Gastroesophageal sphincter (tissue), 4 donors: ENCODE measurements around the gene DNAJC4. TPM values are rescaled to one million over a fixed set of nuclear protein-coding genes. Genes with fewer than 3 reads are reported as not detected.

Source experiments
- ATAC-seq: fragments of 150-250 bp; one replicate; pipeline ENCODE4 v1.9.1; 2016; ENCODE audit warnings: mild to moderate bottlenecking, moderate library complexity
- H3K27ac ChIP-seq, 4 donors: fragments of 200-600 bp; sonication (generic) in 3 of 4; 1 replicate in 3 of 4; 2 replicates in 1 of 4; pipeline ENCODE4 v1.5.1; 2016 to 2019
- H3K27me3 ChIP-seq: fragments of 200-600 bp; sonication (generic); one replicate; pipeline ENCODE4 v1.5.1; 2019
- H3K36me3 ChIP-seq, 2 donors: fragments of 200-600 bp; sonication (generic); one replicate each; pipeline ENCODE4 v1.5.1; 2019; ENCODE audit warnings: control low read depth in 1 of 2
- H3K4me1 ChIP-seq, 3 donors: fragments of 200-600 bp; sonication (generic); 1 replicate in 2 of 3; 2 replicates in 1 of 3; pipeline ENCODE4 v1.5.1; 2016 to 2019; ENCODE audit warnings: control low read depth in 2 of 3
- H3K4me3 ChIP-seq, 2 donors: fragments of 200-600 bp; sonication (generic); one replicate each; pipeline ENCODE4 v1.5.1; 2019; ENCODE audit warnings: mild to moderate bottlenecking in 1 of 2, moderate library complexity in 1 of 2
- H3K9me3 ChIP-seq, 3 donors: fragments of 200-600 bp; sonication (generic); one replicate each; pipeline ENCODE4 v1.5.1; 2017 to 2019; ENCODE audit warnings: control low read depth in 2 of 3
- CTCF ChIP-seq, 4 experiments: fragments of 200-600 bp in 2 of 4; fragments of 450-650 bp in 2 of 4; sonication (generic) in 1 of 4; IDR thresholded peaks; one replicate each; pipeline ENCODE4 v1.5.1; 2017 to 2019; ENCODE audit warnings: antibody characterized with exemption in 4 of 4, mild to moderate bottlenecking in 2 of 4, moderate library complexity in 2 of 4
- EP300 ChIP-seq: sonication (generic); formaldehyde crosslinking; IDR thresholded peaks from one replicate; pipeline ENCODE4 v1.6.1; 2017; ENCODE audit warnings: antibody characterized with exemption, mild to moderate bottlenecking
- POLR2A ChIP-seq, 2 donors: fragments of 450-650 bp; IDR thresholded peaks; one replicate each; pipeline ENCODE4 v1.6.1; 2017; ENCODE audit warnings: antibody characterized with exemption in 2 of 2, mild to moderate bottlenecking in 2 of 2, moderate library complexity in 1 of 2
- POLR2AphosphoS5 ChIP-seq: sonication (generic); formaldehyde crosslinking; IDR thresholded peaks from one replicate; pipeline ENCODE4 v1.6.1; 2017; ENCODE audit warnings: antibody characterized with exemption
- WGBS, 2 donors: methylation state at CpG; one replicate each; pipeline ENCODE4 v1.1.5; 2018; ENCODE audit warnings: low coverage in 1 of 2; 5-methylcytosine and 5-hydroxymethylcytosine counted together
- total RNA-seq, 4 donors: library from RNA; depleted of rRNA; stranded (reverse); fragments of >200 nt; gene quantifications; one replicate each; pipeline ENCODE4 v1.1.0, GENCODE V29; 2016

The DNAJC4 gene
- total RNA-seq, 4 donors from 2014 or later, result 7.1 to 33.5 (median 28.9) TPM

GRCh38 chr11:64216879-64217278 is 13.5 kb upstream of the DNAJC4 start:
- TF ChIP-seq CTCF (IDR thresholded peaks at IDR 0.05), result no peak
- TF ChIP-seq POLR2A (IDR thresholded peaks at IDR 0.05), result no peak
- TF ChIP-seq EP300, result no peak
- TF ChIP-seq POLR2AphosphoS5, result no peak
- no peak for ATAC-seq
- no peak overlapping the region for H3K27ac ChIP-seq

GRCh38 chr11:64218628-64219353 is 11.6 kb upstream of the DNAJC4 start:
- H3K27me3 ChIP-seq, result no peaks in the 10 kb centered on the region
- no peak overlapping the region for H3K4me3 ChIP-seq
- no peaks in the 10 kb centered on the region for H3K9me3 ChIP-seq
- H3K4me1 ChIP-seq, result no peaks in the 10 kb centered on the region
- no peak for ATAC-seq
- peaks cover 0 to 28% of the 10 kb centered on the region in 2 donors for H3K36me3 ChIP-seq
- TF ChIP-seq POLR2A (IDR thresholded peaks at IDR 0.05) (no peak), POLR2AphosphoS5 (no peak), CTCF (IDR thresholded peaks at IDR 0.05) (no peak), EP300 (no peak)
- WGBS, 2 donors, result 93% methylated on average over 2 of the region's 11 CpGs; no CpG with 5 or more reads in 1 of the 2 donors
- no peak overlapping the region for H3K27ac ChIP-seq

More at GRCh38 chr11:64216879-64217278, 13.5 kb upstream of the DNAJC4 start:
- WGBS, 2 donors, result 96 to 100% methylated on average over 1 to 2 of the region's 6 CpGs
- no peaks in the 10 kb centered on the region for H3K4me1 ChIP-seq
- peaks cover 0 to 25% of the 10 kb centered on the region in 2 donors for H3K36me3 ChIP-seq
- no peaks in the 10 kb centered on the region for H3K9me3 ChIP-seq
- H3K4me3 ChIP-seq, result no peak overlapping the region
- H3K27me3 ChIP-seq, result no peaks in the 10 kb centered on the region

DNA sequence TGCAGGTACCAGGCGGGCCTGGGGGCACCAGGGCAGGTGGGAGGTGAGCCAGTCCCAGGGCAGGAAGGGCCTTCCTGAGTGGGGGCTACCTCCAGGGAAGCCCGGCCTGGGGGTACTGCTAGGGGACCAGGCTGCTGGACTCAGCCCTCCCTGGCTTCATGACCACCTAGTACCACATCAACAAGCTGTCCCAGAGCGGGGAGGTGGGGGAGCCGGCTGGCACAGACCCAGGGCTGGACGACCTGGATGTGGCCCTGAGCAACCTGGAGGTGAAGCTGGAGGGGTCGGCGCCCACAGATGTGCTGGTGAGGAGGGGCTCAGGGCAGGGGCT is 11.0 kb upstream of the DNAJC4 start:
- Histone ChIP-seq H3K4me1 (peaks cover 0 to 2% (median 0%) of the 10 kb centered on the region in 3 donors), H3K27ac (no peak overlapping the region)
- no peak for ATAC-seq

DNA sequence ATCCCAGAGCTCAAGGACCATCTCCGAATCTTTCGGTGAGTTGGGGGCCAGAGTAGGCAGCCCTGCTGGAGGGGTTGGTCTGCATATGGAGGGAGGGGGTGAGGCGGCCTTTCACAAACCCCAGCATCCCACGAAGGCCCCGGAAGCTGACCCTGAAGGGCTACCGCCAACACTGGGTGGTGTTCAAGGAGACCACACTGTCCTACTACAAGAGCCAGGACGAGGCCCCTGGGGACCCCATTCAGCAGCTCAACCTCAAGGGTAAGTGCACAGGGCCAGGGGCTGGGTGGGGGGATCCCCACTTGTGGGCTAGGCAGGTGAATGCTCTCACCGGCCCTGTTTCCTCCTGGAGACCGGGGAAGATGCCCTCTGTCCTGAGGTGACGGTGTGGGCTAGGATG is 10.6 kb upstream of the DNAJC4 start:
- Histone ChIP-seq H3K27me3 (no peaks in the 10 kb centered on the region), H3K36me3 (peaks cover 0 to 28% of the 10 kb centered on the region in 2 donors), H3K27ac (no peak overlapping the region), H3K4me1 (peaks cover 0 to 6% (median 0%) of the 10 kb centered on the region in 3 donors), H3K9me3 (no peaks in the 10 kb centered on the region), H3K4me3 (no peak overlapping the region)
- 100% methylated on average over 1 of the region's 10 CpGs; no CpG with 5 or more reads in 1 of the 2 donors for WGBS, 2 donors
- ATAC-seq, result no peak
- TF ChIP-seq EP300, result no peak
- no peak for TF ChIP-seq POLR2AphosphoS5
- TF ChIP-seq CTCF (IDR thresholded peaks at IDR 0.05), result no peak
- TF ChIP-seq POLR2A (IDR thresholded peaks at IDR 0.05), result no peak

More for the DNA sequence above, 11.0 kb upstream of the DNAJC4 start:
- Histone ChIP-seq H3K27me3 (no peaks in the 10 kb centered on the region), H3K9me3 (no peaks in the 10 kb centered on the region), H3K36me3 (peaks cover 0 to 28% of the 10 kb centered on the region in 2 donors), H3K4me3 (no peak overlapping the region)
- TF ChIP-seq POLR2AphosphoS5 (no peak), EP300 (no peak), CTCF (IDR thresholded peaks at IDR 0.05) (no peak), POLR2A (IDR thresholded peaks at IDR 0.05) (no peak)
- no CpG with 5 or more reads among the region's 7 CpGs for WGBS, 2 donors

DNA sequence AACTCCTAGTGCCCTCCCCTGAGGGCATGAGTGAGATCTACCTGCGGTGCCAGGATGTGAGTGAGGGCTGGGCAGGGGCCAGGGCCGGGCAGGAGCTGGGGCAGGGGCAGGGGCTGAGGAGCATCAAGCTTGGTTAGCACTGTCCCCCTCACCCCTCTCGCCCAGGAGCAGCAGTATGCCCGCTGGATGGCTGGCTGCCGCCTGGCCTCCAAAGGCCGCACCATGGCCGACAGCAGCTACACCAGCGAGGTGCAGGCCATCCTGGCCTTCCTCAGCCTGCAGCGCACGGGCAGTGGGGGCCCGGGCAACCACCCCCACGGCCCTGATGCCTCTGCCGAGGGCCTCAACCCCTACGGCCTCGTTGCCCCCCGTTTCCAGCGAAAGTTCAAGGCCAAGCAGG is 10.1 kb upstream of the DNAJC4 start:
- Histone ChIP-seq H3K9me3 (no peaks in the 10 kb centered on the region), H3K27me3 (no peaks in the 10 kb centered on the region), H3K4me3 (no peak overlapping the region), H3K36me3 (peaks cover 0 to 28% of the 10 kb centered on the region in 2 donors), H3K27ac (no peak overlapping the region), H3K4me1 (peaks cover 0 to 12% (median 5%) of the 10 kb centered on the region in 3 donors)
- TF ChIP-seq POLR2A (IDR thresholded peaks at IDR 0.05) (no peak), POLR2AphosphoS5 (no peak), CTCF (IDR thresholded peaks at IDR 0.05) (no peak), EP300 (no peak)
- no peak for ATAC-seq
- WGBS, 2 donors, result no CpG with 5 or more reads among the region's 17 CpGs
